SK-N-MC (cell line): ENCODE data around the gene PRPF19.

ENCODE experiments used
- EZH2 ChIP-seq: fragments of 200-600 bp; sonication (generic); IDR thresholded peaks from one replicate; pipeline ENCODE4 v1.6.1; 2017; ENCODE audit warnings: antibody characterized with exemption
- POLR2AphosphoS5 ChIP-seq: IDR thresholded peaks from 2 replicates; pipeline ENCODE4 v1.6.1; 2012; ENCODE audit warnings: mild to moderate bottlenecking, low read depth, low read length, borderline replicate concordance

DNA sequence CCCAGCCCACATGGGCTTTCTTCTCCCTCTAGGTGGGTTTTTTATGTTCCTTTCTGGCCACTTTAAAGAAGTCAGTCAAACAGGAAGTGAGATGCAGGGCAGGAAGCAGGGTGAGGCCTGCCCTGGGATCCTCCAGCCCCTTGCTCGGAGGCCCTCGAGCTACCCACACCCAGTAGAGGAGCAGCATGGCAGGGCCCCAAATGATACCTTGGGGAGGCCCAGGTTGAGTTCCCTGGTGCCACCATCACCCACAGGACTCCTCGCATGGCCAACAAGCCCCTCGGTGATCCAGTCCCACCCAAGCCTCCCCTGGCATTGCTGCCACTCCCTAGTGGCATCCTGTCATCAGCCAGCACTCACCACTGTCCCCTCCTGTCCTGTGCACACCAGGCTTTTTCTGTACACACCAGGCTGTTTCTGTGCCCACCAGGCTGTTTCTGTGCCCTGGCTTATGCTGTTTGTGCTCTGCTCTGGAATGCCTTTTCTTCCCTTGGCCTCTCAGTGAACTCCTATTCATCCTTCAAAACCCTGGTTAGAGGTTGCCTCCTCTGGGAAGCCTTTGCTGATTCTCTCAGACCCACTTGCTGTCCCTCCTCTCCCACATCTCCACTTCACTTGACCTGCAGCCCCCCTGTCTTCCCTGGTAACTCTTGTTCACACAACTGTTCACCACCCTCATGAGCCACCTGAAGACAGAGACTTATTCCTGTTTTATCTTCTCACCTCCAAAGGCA, 47.5 kb downstream of the PRPF19 start:
- TF ChIP-seq EZH2 (no peak), POLR2AphosphoS5 (no peak)
